Gastrocnemius medialis (tissue), 4 donors: ENCODE results near the gene GPRIN3. TPM values are rescaled to one million over a fixed set of nuclear protein-coding genes. Genes with fewer than 3 reads are reported as not detected.

ENCODE experiments used
- ATAC-seq, 2 donors: fragments of 150-250 bp; one replicate each; pipeline ENCODE4 v1.9.1; 2016
- DNase-seq, 2 donors: peaks; one replicate each; pipeline ENCODE4 v3.0.0-alpha.2; 2019
- H3K27ac ChIP-seq, 4 donors: fragments of 200-600 bp; sonication (generic); 1 replicate in 1 of 4; 2 replicates in 3 of 4; pipeline ENCODE4 v1.5.1; 2016 to 2018; ENCODE audit warnings: mild to moderate bottlenecking in 2 of 4, moderate library complexity in 1 of 4
- H3K27me3 ChIP-seq, 3 donors: fragments of 200-600 bp; sonication (generic) in 2 of 3; 1 replicate in 1 of 3; 2 replicates in 2 of 3; pipeline versions ENCODE4 v1.5.1 to v1.6.0; 2016 to 2019; ENCODE audit warnings: mild to moderate bottlenecking in 1 of 3, moderate library complexity in 1 of 3
- H3K36me3 ChIP-seq, 2 donors: fragments of 200-600 bp; sonication (generic) in 1 of 2; one replicate each; pipeline ENCODE4 v1.5.1; 2017 to 2018
- H3K4me1 ChIP-seq, 2 donors: fragments of 200-600 bp; sonication (generic) in 1 of 2; one replicate each; pipeline ENCODE4 v1.5.1; 2016 to 2017; ENCODE audit warnings: mild to moderate bottlenecking in 2 of 2
- H3K4me3 ChIP-seq, 4 donors: fragments of 200-600 bp; sonication (generic) in 3 of 4; 1 replicate in 1 of 4; 2 replicates in 3 of 4; pipeline ENCODE4 v1.5.1; 2016 to 2019; ENCODE audit warnings: mild to moderate bottlenecking in 2 of 4
- H3K9me3 ChIP-seq, 3 donors: fragments of 200-600 bp; sonication (generic) in 2 of 3; 1 replicate in 1 of 3; 2 replicates in 2 of 3; pipeline ENCODE4 v1.5.1; 2016 to 2019
- POLR2A ChIP-seq, 2 donors: fragments of 450-650 bp; IDR thresholded peaks; one replicate each; pipeline ENCODE4 v1.6.1; 2017; ENCODE audit warnings: antibody characterized with exemption in 2 of 2, mild to moderate bottlenecking in 2 of 2, moderate library complexity in 2 of 2
- in situ Hi-C, 4 donors: fragments of 200-750 bp; cut with MboI; loops; one replicate each; pipeline versions ENCODE4 v1.15.0 to v1.8.0; 2017; ENCODE audit warnings: low sequenced_read_pairs in 4 of 4
- intact Hi-C: fragments of 100-400 bp; cut with DNase I; formaldehyde crosslinking; loops from one replicate; pipeline ENCODE4 v1.15.1; 2023; ENCODE audit warnings: low total_unique reads
- total RNA-seq, 4 donors: library from RNA; depleted of rRNA; stranded (reverse); fragments of >200 nt; gene quantifications; one replicate each; pipeline versions ENCODE4 v1.1.0 to v1.2.3, GENCODE V29; 2016
- TF ChIP-seq, protein P1 (sequence below), 5 experiments: fragments of 450-650 bp in 3 of 5; fragments of 200-600 bp in 2 of 5; sonication (generic) in 2 of 5; IDR thresholded peaks in 4 of 5; conservative IDR thresholded peaks in 1 of 5; 1 replicate in 4 of 5; 2 replicates in 1 of 5; pipeline ENCODE4 v1.5.1; 2016 to 2019; ENCODE audit warnings: antibody characterized with exemption in 5 of 5, mild to moderate bottlenecking in 3 of 5, moderate library complexity in 3 of 5

Gene GPRIN3
- total RNA-seq, 4 donors from 2014 or later = 1.2 to 3.1 (median 1.8) TPM

DNA sequence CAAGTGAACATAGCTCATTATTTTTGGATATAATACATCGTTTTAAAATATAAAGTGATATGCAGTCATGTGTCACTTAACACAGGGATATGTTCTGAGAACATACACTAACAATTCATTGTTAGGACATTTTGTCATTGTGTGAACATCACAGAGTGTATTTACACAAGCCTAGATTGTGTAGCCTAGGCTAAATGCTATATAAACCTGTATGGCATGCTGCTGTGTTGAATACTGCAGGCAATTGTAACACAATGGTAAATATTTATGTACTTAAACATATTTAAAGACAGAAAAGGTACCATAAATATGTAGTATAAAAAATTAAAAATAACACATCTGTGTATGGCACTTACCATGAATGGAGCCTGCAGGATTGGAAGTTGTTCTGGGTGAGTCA lies 44.9 kb upstream of the GPRIN3 start:
- no peaks in the 10 kb centered on the region for H3K27me3 ChIP-seq
- H3K4me3 ChIP-seq = no peak overlapping the region
- in situ Hi-C loops = no loop called here
- H3K36me3 ChIP-seq = no peaks in the 10 kb centered on the region
- ATAC-seq (no peak), DNase-seq (no peak)
- no peaks in the 10 kb centered on the region for H3K4me1 ChIP-seq
- no peak for TF ChIP-seq POLR2A (IDR thresholded peaks at IDR 0.05)
- TF ChIP-seq, protein P1, sequence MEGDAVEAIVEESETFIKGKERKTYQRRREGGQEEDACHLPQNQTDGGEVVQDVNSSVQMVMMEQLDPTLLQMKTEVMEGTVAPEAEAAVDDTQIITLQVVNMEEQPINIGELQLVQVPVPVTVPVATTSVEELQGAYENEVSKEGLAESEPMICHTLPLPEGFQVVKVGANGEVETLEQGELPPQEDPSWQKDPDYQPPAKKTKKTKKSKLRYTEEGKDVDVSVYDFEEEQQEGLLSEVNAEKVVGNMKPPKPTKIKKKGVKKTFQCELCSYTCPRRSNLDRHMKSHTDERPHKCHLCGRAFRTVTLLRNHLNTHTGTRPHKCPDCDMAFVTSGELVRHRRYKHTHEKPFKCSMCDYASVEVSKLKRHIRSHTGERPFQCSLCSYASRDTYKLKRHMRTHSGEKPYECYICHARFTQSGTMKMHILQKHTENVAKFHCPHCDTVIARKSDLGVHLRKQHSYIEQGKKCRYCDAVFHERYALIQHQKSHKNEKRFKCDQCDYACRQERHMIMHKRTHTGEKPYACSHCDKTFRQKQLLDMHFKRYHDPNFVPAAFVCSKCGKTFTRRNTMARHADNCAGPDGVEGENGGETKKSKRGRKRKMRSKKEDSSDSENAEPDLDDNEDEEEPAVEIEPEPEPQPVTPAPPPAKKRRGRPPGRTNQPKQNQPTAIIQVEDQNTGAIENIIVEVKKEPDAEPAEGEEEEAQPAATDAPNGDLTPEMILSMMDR (IDR thresholded peaks at IDR 0.05 in 4 of 5, conservative IDR thresholded peaks at IDR 0.05 in 1 of 5) = no peak
- no peak overlapping the region for H3K27ac ChIP-seq
- H3K9me3 ChIP-seq = no peaks in the 10 kb centered on the region
- intact Hi-C loops = no loop called here

GRCh38 chr4:89351201-89351600 lies 43.6 kb upstream of the GPRIN3 start:
- H3K27ac ChIP-seq = no peak overlapping the region

DNA sequence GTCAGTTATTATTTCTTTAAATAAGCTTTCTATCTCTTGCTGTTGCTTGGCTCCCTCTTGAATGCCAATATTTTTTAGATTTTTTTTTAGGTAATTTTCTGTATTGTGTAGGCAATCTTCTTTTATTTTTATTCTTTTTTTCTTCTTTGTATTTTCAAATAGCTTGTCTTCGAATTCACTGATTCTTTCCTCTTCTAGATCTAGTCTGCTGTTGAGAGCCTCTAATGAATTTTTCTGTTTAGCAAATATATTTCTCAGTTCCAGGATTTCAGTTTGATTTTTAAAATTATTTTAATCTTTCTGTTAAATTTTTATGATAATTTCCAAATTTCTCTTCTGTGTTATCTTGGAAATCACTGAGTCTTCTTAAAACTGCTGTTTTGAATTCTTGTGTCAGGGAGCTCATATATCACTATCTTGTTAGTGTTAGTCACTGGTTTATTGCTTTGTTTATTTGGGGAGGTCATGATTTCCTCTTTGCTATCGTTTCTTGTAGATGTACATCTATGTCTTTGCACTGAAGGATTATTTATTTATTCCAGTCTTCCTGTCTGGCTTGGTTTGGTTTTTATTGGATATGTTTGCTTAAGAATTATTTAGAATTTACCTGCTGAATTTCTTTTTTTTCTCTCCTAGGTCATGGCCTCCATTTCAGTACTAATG lies 39.9 kb upstream of the GPRIN3 start:
- no peak for ATAC-seq
- Histone ChIP-seq H3K4me1 (no peaks in the 10 kb centered on the region), H3K9me3 (no peaks in the 10 kb centered on the region), H3K27me3 (no peaks in the 10 kb centered on the region), H3K4me3 (no peak overlapping the region), H3K27ac (no peak overlapping the region), H3K36me3 (no peaks in the 10 kb centered on the region)
- in situ Hi-C loops (no loop called here), intact Hi-C loops (no loop called here)
- no peak for TF ChIP-seq POLR2A (IDR thresholded peaks at IDR 0.05)
- TF ChIP-seq, protein P1 (IDR thresholded peaks at IDR 0.05 in 4 of 5, conservative IDR thresholded peaks at IDR 0.05 in 1 of 5) = no peak
- DNase-seq = no peak

More at GRCh38 chr4:89351201-89351600, 43.6 kb upstream of the GPRIN3 start:
- TF ChIP-seq POLR2A (IDR thresholded peaks at IDR 0.05) = no peak
- TF ChIP-seq, protein P1 (IDR thresholded peaks at IDR 0.05 in 4 of 5, conservative IDR thresholded peaks at IDR 0.05 in 1 of 5) = no peak
- ATAC-seq = no peak
- DNase-seq = no peak
- H3K4me1 ChIP-seq = no peaks in the 10 kb centered on the region
- intact Hi-C loops (no loop called here), in situ Hi-C loops (no loop called here)
- H3K4me3 ChIP-seq = no peak overlapping the region
- no peaks in the 10 kb centered on the region for H3K9me3 ChIP-seq
- no peaks in the 10 kb centered on the region for H3K27me3 ChIP-seq
- H3K36me3 ChIP-seq = no peaks in the 10 kb centered on the region

DNA sequence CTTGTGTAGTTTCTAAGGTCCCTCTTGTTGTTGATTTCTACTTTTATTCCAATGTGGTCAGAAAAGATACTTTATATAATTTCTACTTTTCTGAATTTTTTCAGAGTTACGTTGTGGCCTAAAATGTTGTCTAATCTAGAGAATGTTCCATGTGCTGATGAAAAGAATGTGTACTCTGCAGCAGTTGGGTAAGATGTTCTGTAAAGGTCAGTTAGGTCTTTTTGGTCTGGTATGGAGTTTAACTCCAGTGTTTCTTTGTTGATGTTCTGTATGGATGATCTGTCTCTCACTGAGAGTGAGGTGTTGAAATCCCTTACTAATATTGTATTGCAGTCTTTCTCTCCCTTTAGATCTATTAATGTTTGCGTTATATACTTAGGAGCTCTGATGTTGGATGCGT lies 37.0 kb upstream of the GPRIN3 start:
- TF ChIP-seq, protein P1 (IDR thresholded peaks at IDR 0.05 in 4 of 5, conservative IDR thresholded peaks at IDR 0.05 in 1 of 5) = no peak
- TF ChIP-seq POLR2A (IDR thresholded peaks at IDR 0.05) = no peak
- intact Hi-C loops = no loop called here
- in situ Hi-C loops = no loop called here

DNA sequence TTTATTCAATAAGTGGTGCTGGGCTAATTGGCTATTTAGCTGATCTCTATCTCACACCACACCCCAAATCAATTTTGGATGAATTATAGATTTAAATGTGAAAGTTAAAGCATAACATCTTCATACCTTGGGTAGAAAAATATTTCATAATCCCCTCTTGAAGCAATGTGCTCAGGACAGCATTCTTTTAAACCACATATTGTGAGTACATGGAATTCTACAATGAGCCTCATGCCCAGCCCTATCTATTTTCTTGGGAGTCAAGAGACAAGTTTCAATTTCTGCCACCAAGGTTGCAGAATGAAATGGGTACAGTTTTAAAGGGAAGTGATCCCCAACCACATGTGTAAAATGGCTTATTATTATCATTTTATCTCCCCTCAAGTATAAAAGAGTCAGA lies 30.6 kb upstream of the GPRIN3 start:
- in situ Hi-C loops (no loop called here), intact Hi-C loops (no loop called here)
- Histone ChIP-seq H3K36me3 (no peaks in the 10 kb centered on the region), H3K4me3 (no peak overlapping the region), H3K9me3 (no peaks in the 10 kb centered on the region), H3K4me1 (no peaks in the 10 kb centered on the region), H3K27me3 (no peaks in the 10 kb centered on the region), H3K27ac (no peak overlapping the region)
- no peak for ATAC-seq
- DNase-seq = no peak
- TF ChIP-seq, protein P1 (IDR thresholded peaks at IDR 0.05 in 4 of 5, conservative IDR thresholded peaks at IDR 0.05 in 1 of 5) = no peak
- no peak for TF ChIP-seq POLR2A (IDR thresholded peaks at IDR 0.05)

More for the DNA sequence above, 37.0 kb upstream of the GPRIN3 start:
- Histone ChIP-seq H3K4me3 (no peak overlapping the region), H3K9me3 (no peaks in the 10 kb centered on the region), H3K27ac (no peak overlapping the region), H3K27me3 (no peaks in the 10 kb centered on the region), H3K36me3 (no peaks in the 10 kb centered on the region), H3K4me1 (no peaks in the 10 kb centered on the region)
- DNase-seq = no peak
- ATAC-seq = no peak
